Neural progenitor cell (in vitro differentiated cells): ENCODE results near the gene CAMK2A.

Experiments
- CTCF ChIP-seq: fragments of 200-600 bp; sonication (generic); IDR thresholded peaks from 2 replicates; pipeline ENCODE4 v1.5.1; 2017; ENCODE audit warnings: antibody characterized with exemption, mild to moderate bottlenecking
- EZH2 ChIP-seq: fragments of 200-600 bp; sonication (generic); IDR thresholded peaks from 2 replicates; pipeline ENCODE4 v1.6.1; 2017; ENCODE audit warnings: antibody characterized with exemption, mild to moderate bottlenecking, moderate library complexity
- EZH2phosphoT487 ChIP-seq: fragments of 200-600 bp; sonication (generic); IDR thresholded peaks from 2 replicates; pipeline ENCODE4 v1.6.1; 2017; ENCODE audit warnings: antibody characterized with exemption

DNA sequence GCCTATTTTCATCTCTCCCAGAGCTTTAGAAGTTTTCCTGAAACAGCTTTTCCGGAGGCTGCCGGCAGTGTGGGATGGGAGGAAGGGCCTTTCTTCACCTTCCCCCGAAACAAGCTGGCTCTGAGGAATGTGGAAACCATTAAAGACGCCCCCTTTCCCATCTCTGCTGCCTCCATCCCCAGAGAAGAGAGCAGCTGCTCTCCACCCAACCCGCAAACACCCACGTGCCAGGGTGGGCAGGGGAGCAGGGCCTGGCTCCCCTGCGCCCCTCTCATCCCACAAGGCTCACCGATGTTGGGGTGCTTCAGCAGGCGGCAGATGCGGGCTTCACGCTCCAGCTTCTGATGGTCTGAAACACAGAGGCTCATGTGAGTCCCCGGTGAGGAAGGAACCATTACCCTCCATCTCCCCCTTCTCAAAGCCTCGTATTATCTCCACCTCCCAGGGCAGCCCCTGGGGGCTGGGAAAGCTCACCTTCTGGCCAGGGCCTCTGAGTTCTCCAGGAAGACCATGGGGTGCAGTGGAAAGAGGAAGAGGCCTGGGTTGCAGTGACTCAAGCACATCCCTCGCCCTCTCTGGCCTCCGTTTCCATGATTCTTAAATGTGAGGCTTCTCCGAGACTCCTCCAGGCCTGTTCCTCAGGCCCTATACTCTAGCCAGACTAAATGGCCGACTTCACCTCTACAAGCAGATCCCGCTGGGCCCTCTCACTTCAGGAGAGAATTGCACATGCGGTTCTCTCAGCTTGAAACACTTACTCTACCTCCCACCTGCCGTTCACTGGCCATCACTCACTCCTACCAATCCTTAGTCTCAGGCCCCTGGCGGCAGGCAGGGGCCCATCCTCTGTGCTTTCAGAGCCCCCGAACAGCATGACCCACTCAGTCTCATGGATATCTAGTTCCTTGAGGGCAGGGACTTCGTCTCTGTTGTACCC is 24.6 kb downstream of the CAMK2A start:
- TF ChIP-seq EZH2 = no peak
- TF ChIP-seq CTCF = no peak
- TF ChIP-seq EZH2phosphoT487 = no peak
